ENCODE results near the gene MDM2. TPM values are rescaled to one million over a fixed set of nuclear protein-coding genes. Genes with fewer than 3 reads are reported as not detected.

Gene MDM2
- total and polyA plus RNA-seq, 9 of the 15 experiments (the other 6 are each of a cell fraction or from before 2014, with no cell fraction given), result 13.6 to 100 (median 49.0) TPM

GRCh38 chr12:68807576-68808387, at the start of gene MDM2 (continued):
- TF ChIP-seq PTRF (tag; IDR thresholded peaks at IDR 0.05) (no peak), E2F8 (IDR thresholded peaks at IDR 0.05; ENCODE audit: low read depth, partially characterized antibody) (peak; percentile 71), FOXK2 (conservative IDR thresholded peaks at IDR 0.05 in 1 of 2, IDR thresholded peaks at IDR 0.05 in 1 of 2; ENCODE audit: low read depth in 2 of 2) (peak; percentile 92 to 93), SMAD3 (CRISPR knock-in tag; conservative IDR thresholded peaks at IDR 0.05) (no peak), BRD9 (IDR thresholded peaks at IDR 0.05; ENCODE audit: low read depth, partially characterized antibody) (peak; percentile 31), MAX (CRISPR knock-in tag; IDR thresholded peaks at IDR 0.05) (peak; percentile 84), HMBOX1 (IDR thresholded peaks at IDR 0.05) (peak; percentile 85), BRF1 (IDR thresholded peaks at IDR 0.05; ENCODE audit: borderline replicate concordance, extremely low read depth, insufficient read length) (no peak), SAFB (IDR thresholded peaks at IDR 0.05; ENCODE audit: borderline replicate concordance, low read depth, low read length) (no peak), HMG20B (CRISPR knock-in tag; IDR thresholded peaks at IDR 0.05) (no peak), E2F1 (CRISPR knock-in tag; IDR thresholded peaks at IDR 0.05) (no peak; the same call in 1 of the 2 replicates), GTF2A2 (tag; IDR thresholded peaks at IDR 0.05) (no peak), CHD1 (IDR thresholded peaks at IDR 0.05; ENCODE audit: low read length) (no peak), ZNF280B (CRISPR knock-in tag; IDR thresholded peaks at IDR 0.05) (no peak), RBM25 (IDR thresholded peaks at IDR 0.05; ENCODE audit: low read depth, low read length, severe bottlenecking) (peak; percentile 53), DMBX1 (CRISPR knock-in tag; IDR thresholded peaks at IDR 0.05; ENCODE audit: borderline replicate concordance) (peak; percentile 72), ZNF639 (CRISPR knock-in tag; conservative IDR thresholded peaks at IDR 0.05 in 1 of 2, IDR thresholded peaks at IDR 0.05 in 1 of 2) (peak; percentile 59 to 96; a peak in 2 of 4 replicates), SIN3B (IDR thresholded peaks at IDR 0.05; ENCODE audit: low read depth) (no peak)

Data from K562 (cell line).